GM21737 (cell line): ENCODE results near the gene SELENOV.

Experiments used
- ATAC-seq: cut with Tn5 transposase; IDR thresholded peaks from one replicate; pipeline ENCODE4 v1.9.1; 2021; ENCODE audit warnings: mild to moderate bottlenecking, moderate library complexity; ENCODE audit not compliant: unreplicated experiment

Gene SELENOV

DNA sequence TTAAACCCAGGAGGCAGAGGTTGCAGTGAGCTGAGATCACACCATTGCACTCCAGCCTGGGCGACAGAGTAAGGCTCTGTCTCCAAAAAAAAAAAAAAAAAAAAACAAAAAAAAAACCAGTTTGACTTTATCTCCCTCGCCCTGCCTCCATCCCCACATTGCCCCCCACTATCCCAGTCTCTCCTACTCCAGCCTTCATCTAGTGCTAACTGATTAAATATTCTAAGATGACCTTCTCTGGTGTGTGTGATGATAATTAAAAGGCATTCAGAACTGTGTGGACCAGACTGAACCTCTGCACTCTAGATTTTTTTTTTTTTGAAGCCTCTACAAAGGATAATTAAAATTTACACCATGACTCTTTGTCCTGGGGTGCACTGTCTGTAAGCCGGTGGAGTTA lies 22.2 kb upstream of the SELENOV start:
- no peak for ATAC-seq

DNA sequence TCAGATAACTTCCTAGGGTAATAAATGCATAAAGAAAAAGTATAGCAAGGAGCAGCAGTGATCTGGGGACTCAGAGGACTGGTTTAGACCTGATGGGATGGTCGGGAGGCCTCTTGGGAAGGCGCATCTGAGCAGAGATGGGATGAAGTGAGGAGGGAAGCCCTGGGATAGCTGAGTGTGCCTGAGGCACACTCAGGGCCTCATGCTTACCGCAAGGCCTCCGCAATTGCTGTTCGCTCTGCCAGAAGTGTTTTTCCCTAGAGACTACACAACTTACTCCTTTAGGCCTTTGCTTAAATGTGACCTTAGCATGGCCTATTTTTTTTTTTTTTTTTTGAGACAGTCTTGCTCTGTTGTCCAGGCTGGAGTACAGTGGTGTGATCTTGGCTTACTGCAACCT lies 20.3 kb upstream of the SELENOV start:
- no peak for ATAC-seq

DNA sequence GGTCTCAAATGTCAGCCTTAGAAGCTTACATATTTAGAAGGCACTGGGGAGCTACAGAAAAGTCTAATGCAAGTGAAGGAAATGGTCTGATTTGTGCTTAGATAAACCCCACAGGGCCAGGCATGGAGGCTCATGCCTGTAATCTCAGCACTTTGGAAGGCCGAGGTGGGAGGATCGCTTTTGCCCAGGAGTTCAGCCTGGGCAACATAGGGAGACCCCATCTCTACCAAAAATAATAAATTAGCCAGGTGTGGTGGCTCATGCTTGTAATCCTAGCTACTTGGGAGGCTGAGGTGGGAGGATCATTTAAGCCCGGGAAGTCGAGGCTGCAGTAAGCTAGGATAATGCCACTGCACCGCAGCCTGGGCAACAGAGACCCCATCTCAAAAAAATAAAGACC lies 18.9 kb upstream of the SELENOV start:
- no peak for ATAC-seq

DNA sequence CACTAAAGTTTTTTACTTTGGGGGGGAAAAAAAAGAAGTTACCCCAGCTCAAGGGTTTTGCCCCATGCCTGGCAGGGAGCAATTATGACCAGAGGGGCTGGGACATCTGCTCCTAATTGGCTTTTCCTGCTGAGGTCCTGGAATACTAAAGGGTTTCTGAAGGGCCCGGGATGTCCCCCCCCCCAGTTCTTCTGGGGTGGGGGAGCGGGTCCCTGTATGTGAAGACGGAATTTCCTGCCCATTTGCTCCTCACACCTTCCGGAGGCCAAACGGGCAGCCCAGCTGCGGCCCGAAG lies 17.3 kb upstream of the SELENOV start:
- no peak for ATAC-seq

DNA sequence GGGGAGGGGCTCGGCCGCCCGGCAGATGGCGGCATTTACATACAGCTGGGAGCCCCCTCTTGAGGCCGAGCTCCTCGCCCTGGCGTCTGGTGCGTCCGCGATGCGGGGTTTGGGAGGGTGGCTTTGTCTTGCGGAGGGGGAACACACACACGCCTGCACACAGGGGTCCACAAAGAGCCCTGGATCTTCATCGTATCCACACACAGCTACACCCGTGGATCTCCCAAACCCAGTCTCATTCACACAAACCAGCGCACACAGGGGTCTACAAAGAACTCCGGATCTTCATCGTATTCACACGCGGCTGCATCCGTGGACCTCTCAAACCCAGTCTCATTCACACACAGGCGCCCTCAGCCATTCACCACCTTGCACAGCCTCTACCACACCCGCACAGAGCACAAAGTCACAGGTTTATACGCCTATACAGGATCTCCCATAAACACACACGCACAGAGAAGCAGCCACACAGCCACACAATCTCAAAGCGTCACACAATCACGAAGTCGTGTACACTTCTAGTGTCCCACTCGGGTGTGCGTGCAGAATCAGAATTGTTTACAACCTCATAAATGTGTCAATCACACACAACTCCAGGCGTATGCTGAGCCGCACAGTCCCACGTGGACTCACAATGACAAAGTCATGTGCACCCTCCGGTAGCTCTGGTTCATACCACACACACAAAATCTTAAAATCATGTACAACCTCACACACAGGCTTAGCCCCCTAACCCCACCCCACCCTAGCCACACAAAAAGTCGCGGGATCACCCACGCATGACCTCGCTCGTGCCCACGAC lies 16.7 kb upstream of the SELENOV start:
- no peak for ATAC-seq

DNA sequence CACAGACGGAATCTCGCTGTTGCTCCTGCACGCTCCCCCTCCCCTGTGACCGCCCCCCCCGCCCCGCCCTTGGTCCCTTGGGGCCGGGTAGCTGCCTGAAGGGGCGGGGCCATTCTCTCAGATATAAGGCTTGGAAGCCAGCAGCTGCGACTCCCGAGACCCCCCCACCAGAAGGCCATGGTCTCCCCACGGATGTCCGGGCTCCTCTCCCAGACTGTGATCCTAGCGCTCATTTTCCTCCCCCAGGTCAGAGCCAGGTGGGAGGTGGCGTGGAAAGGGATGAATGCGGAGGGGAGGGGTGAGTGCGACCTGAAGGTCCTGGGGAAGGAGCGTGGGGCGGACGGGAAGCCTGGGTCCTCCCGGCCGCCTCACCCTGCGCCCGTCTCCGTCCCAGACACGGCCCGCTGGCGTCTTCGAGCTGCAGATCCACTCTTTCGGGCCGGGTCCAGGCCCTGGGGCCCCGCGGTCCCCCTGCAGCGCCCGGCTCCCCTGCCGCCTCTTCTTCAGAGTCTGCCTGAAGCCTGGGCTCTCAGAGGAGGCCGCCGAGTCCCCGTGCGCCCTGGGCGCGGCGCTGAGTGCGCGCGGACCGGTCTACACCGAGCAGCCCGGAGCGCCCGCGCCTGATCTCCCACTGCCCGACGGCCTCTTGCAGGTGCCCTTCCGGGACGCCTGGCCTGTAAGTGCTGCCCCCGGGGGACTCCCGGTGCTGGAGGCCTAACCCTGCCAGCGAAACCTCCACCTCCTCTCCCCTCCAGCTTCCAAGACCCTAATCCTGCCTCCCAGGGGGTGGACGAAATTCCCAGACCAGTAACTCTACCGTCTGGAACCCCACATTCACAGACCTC lies 15.9 kb upstream of the SELENOV start, which contains the start of gene DLL3:
DLL3 (plus strand) TSS at position 150 of the 845 bp plus-strand sequence; CDS start at position 178, 28 bp downstream.
- no peak for ATAC-seq

DNA sequence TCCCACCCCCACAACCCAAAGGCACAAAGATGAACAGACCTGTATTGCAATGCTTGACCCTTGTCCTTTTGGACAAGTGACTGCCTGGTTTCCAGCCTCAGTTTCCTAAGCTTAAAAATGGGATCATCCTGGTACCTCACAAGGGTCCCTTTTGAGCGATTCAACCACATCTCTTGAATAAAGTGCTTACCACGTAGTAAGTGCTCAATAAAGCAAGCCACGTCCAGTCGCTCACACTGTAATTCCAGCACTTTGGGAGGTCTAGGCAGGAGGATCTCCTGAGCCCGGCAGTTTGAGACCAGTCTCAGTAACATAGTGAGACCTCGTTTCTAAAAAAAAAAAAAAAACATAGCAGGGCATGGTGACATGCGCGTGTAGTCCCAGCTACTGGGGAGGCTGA lies 15.0 kb upstream of the SELENOV start:
- ATAC-seq: no peak

DNA sequence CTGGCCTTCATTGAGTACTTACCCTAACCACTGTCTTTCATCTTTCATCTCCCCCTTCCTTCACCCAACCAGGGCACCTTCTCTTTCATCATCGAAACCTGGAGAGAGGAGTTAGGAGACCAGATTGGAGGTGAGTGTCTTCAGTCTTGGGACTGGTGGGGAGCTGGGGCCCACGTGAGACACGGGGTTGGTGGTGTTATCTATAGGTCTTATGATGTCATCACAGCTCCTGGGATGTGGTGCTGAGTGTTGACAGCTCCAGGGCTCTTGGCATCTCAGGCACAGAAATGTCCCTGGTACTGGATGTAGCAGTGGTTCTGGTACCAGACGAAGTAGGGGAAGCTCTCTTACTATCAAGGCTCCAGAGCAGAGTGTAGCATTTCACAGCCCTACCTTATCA lies 14.4 kb upstream of the SELENOV start:
- ATAC-seq: no peak

DNA sequence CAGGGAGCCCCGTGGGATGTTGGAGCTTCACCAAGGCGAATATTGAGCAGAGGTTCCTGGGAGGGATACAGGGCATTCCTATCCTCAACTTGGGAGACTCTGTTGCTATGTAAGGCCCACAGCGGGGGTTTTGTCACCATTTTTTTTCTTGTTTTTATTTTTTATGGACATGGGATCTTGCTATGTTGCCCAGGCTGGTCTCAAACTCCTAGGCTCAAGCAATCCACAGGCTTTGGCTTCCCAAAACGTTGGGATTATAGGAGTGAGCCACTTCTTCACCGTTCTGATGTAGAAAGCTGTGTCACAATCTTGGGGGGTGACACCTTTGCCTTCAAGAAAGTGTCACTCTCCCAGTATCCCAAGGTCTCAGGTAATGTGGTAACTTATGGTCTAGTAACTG lies 13.6 kb upstream of the SELENOV start:
- no peak for ATAC-seq

DNA sequence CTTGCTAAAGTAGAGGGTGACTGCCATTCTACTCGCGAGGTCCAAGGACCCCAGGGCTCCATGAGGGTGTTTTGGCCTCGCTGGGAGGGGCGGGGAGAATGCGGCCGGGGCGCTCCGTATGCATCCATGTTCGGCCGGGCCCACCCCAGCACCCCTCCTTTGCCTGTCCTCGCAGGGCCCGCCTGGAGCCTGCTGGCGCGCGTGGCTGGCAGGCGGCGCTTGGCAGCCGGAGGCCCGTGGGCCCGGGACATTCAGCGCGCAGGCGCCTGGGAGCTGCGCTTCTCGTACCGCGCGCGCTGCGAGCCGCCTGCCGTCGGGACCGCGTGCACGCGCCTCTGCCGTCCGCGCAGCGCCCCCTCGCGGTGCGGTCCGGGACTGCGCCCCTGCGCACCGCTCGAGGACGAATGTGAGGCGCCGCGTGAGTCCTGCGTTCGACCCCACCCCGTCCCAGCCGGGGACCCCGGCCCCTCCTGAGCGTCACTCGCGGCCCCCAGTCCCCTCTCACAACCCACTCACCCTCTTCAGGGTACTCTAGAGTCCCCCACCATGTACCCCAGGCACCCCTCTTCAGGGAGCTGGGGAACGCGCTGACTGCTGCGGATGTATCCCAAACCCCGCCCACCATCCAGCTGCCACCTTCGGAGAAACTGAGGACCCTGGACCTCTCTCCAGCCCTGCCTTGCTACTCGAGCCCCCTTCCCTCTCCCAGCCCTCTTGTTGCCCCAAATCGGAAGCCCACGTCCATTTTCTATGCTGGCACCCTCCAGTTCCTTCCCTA lies 12.1 kb upstream of the SELENOV start:
- ATAC-seq: no peak

DNA sequence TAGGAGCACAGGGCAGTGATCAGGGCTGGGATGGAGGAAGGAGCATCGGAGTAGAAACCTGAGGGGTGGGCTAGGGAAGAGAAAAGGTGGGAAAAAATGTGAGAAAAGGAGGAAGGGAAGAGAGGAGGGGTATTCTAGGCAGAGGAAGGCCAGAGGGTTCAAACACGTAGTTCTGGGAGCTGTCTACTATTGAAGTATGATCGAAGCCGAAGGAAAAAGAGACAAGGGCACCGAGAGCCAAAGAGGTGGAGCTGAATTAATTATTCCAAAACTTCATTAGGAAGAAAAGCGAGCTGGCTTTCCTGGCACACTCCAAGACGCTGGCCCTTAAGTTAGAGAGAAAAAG lies 8.4 kb upstream of the SELENOV start:
- no peak for ATAC-seq

DNA sequence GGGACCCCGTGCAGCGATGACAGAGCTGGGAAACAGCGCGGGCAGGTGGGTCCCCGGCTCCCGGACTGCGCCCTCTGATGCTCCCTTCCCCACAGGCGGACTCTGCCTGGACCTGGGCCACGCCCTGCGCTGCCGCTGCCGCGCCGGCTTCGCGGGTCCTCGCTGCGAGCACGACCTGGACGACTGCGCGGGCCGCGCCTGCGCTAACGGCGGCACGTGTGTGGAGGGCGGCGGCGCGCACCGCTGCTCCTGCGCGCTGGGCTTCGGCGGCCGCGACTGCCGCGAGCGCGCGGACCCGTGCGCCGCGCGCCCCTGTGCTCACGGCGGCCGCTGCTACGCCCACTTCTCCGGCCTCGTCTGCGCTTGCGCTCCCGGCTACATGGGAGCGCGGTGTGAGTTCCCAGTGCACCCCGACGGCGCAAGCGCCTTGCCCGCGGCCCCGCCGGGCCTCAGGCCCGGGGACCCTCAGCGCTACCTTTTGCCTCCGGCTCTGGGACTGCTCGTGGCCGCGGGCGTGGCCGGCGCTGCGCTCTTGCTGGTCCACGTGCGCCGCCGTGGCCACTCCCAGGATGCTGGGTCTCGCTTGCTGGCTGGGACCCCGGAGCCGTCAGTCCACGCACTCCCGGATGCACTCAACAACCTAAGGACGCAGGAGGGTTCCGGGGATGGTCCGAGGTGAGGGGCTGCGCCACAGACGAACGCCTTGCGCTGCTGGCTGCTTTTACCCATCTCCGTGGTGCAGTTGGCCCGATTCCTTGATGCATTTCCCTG lies 7.8 kb upstream of the SELENOV start:
- no peak for ATAC-seq

DNA sequence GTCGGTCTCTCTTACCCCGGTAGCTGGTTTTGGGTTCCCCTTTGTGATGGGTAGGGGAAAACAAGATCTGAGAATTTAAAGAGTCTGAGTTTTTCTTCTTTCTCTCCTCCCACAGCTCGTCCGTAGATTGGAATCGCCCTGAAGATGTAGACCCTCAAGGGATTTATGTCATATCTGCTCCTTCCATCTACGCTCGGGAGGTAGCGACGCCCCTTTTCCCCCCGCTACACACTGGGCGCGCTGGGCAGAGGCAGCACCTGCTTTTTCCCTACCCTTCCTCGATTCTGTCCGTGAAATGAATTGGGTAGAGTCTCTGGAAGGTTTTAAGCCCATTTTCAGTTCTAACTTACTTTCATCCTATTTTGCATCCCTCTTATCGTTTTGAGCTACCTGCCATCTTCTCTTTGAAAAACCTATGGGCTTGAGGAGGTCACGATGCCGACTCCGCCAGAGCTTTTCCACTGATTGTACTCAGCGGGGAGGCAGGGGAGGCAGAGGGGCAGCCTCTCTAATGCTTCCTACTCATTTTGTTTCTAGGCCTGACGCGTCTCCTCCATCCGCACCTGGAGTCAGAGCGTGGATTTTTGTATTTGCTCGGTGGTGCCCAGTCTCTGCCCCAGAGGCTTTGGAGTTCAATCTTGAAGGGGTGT lies 7.1 kb upstream of the SELENOV start:
- ATAC-seq: no peak

DNA sequence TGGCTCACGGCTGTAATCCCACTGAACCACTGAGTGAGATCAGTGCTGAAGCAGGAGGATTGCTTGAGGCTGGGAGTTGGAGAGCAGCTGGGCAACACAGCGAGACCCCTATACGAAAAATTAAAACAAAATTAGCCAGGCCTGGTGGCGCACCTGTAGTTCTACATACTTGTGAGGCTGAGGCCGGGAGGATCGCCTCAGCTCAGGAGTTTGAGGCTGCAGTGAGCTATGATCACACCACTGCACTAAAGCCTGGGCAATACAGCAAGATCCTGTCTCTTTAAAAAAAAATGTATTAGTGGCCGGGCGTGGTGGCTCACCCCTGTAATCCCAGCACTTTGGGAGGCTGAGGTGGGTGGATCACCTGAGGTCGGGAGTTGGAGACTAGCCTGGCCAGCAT lies 6.3 kb upstream of the SELENOV start:
- no peak for ATAC-seq

DNA sequence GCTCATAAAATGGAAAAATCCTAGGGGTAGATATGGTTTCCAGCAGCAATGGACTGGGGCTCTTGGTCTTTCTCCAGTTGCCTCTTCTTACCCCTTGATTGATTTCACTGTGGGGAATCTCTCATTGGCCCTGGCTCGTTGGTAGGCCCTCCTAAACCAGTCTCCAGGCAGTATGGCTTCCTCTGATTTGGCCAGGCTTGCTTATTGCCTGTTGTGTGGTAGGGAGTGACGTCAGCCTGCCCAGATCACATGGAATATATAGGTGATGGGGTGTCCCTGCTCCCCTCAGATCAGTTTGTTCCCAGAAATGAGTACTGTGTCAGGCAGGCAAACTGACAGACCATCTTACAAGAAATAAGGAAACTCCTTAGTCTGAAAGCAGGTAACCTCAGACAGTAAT lies 5.7 kb upstream of the SELENOV start:
- no peak for ATAC-seq

DNA sequence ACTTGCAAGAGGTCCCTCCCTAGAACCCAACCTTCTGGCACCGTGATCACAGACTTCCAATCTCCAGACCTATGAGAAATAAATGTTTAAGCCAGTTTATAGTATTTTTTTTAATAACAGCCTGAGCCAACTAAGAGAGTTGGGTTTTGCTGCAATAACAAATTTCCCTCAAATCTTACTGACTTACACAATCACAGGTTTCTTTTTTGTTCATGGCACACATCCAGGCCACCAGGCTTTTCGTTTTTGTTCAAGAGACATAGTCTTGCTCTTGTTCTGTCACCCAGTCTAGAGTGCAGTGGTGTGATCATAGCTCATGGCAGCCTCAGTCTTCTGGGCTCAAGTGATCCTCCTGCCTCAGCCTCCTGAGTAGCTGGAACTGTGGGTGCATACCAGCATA lies 2.0 kb upstream of the SELENOV start:
- ATAC-seq: no peak

DNA sequence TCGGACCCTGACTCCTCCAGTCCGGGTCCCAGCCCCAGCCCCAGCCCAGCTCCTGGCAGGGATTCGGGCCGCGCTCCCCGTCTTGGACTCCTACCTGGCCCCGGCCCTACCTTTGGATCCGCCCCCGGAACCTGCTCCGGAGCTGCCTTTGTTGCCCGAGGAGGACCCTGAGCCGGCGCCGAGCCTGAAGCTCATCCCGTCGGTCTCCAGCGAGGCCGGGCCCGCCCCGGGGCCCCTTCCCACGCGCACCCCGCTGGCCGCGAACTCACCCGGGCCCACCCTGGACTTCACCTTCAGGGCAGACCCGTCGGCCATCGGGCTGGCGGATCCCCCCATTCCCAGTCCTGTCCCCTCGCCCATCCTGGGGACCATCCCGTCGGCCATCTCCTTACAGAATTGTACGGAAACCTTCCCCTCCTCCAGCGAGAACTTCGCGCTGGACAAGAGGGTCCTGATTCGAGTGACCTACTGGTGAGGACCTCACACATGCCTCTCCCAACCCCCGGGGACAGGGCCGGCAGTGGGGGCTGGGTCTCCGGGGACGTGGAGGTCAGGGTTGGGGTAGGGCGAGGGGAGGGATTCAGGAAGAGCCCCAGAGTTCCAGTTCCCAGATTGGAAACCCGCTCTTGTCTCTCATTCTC lies 732 bp downstream of the SELENOV start:
- ATAC-seq: no peak

DNA sequence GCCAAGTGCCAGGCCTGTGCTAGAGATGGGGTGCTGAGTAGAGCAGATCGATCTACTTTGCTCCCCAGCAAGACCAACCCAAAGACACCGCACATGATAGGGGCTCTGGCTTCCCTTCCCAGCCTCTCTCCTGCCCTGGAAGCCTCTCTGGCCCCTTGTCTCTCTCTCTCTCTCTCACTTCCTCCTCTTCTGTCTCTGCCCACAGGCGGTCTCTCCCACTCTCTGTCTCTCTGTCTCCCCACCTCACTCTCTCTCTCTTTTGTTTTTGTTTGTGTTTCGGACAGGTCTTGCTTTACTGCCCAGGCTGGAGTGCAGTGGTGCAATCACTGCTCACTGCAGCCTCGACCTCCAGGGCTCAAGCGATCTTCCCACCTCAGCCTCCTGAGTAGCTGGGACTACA lies 1.3 kb downstream of the SELENOV start:
- no peak for ATAC-seq

DNA sequence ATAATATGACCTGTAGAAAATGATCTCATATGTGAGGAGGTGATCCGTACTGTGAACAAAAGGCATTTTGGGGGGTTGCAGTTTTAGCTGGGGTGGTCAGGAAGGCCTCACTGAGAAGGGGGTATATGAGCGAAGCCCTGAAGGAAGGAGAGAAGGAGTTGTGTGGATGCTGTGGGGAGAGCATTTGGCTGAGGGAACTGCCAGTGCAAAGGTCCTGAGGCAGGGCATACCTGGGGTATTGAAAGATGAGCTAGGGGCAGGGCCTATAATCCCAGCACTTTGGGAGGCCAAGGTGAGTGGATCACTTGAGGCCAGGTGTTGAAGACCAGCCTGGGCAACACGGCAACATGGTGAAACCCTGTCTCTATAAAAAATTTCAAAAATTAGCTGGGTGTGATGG lies 2.5 kb downstream of the SELENOV start:
- ATAC-seq: no peak

DNA sequence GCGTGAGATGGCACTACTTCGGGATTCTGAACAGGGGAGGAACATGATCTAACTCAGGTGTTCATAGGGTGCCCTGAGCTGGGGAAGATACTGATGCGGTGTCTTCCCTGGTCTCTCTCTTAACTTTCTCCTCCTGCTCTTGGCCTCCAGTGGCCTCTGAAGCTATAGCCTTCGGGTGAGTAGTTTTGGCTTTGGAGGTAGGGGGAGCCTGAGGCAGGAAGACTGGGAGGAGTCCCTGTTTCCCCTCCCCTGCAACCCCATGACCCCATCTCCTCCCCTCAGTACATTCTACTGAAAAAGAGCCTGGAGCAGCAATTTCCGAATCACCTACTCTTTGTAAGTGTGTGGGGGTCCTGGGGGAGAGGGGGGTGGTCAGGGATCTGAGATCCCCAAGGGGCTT lies 3.5 kb downstream of the SELENOV start:
- ATAC-seq: no peak
